HepG2 (cell line): ENCODE results near the gene CD93. TPM values are rescaled to one million over a fixed set of nuclear protein-coding genes. Genes with fewer than 3 reads are reported as not detected.

ENCODE experiments used
- ATAC-seq: fragments of 200-7000 bp; cut with Tn5 transposase; 3 replicates; pipeline ENCODE4 v1.9.1; 2020; ENCODE audit warnings: mild to moderate bottlenecking, moderate library complexity
- BruUV-seq: library from RNA; stranded (reverse); fragments of 400-500 nt; replicated peaks from 2 replicates; lab custom pipeline; 2021; lab: Mats Ljungman, UMichigan
- CTCF ChIA-PET: fragments of 300-600 bp; formaldehyde crosslinking; extraction: SDS; loops from one replicate; lab custom pipeline; 2021; ENCODE audit warnings: low total read pairs, inconsistent platforms, low intra/inter-chr PET ratio; lab: Yijun Ruan, JAX
- POLR2A ChIA-PET: fragments of 350-600 bp; sonication (Branson Sonifier 250); formaldehyde crosslinking; loops from one replicate; lab custom pipeline; 2020; ENCODE audit warnings: antibody characterized with exemption, inconsistent platforms; lab: Yijun Ruan, JAX
- DNase-seq: peaks from one replicate; pipeline ENCODE4 v3.0.0-alpha.2; 2015; ENCODE audit warnings: low spot score
- FAIRE-seq: peaks from 3 replicates; lab custom pipeline; 2011; peaks lifted over from hg19 to GRCh38; lab: Jason Lieb, UNC
- H2AFZ ChIP-seq: one replicate; pipeline ENCODE4 v1.6.1; 2011; ENCODE audit warnings: low read length, inconsistent platforms
- H3K27ac ChIP-seq: fragments of 300-600 bp; 3 replicates; pipeline ENCODE4 v1.8.0; 2011; ENCODE audit warnings: mixed run types, mild to moderate bottlenecking, mixed read lengths, low read length, inconsistent platforms; ENCODE audit not compliant: insufficient read depth; ENCODE audit errors: extremely low read length
- H3K27me3 ChIP-seq, 2 experiments: fragments of 200-600 bp in 1 of 2; 2 replicates in 1 of 2; 3 replicates in 1 of 2; pipeline versions ENCODE4 v1.6.0 to v1.8.0; 2011; ENCODE audit warnings: low read length in 2 of 2, mild to moderate bottlenecking in 2 of 2, moderate library complexity in 2 of 2, inconsistent platforms in 1 of 2; ENCODE audit not compliant: insufficient read depth in 2 of 2, control insufficient read depth in 1 of 2
- H3K36me3 ChIP-seq, 2 experiments: fragments of 200-600 bp in 1 of 2; replicated peaks in 1 of 2; 2 replicates in 1 of 2; 3 replicates in 1 of 2; pipeline versions ENCODE4 v1.5.1 to v1.8.0; 2011; ENCODE audit warnings: low read length in 2 of 2, inconsistent platforms in 1 of 2; ENCODE audit not compliant: insufficient read depth in 2 of 2, control insufficient read depth in 1 of 2
- H3K4me1 ChIP-seq: 2 replicates; pipeline ENCODE4 v1.5.1; 2012; ENCODE audit warnings: low read length, inconsistent platforms; ENCODE audit not compliant: insufficient read depth
- H3K4me2 ChIP-seq: 2 replicates; pipeline ENCODE4 v1.6.0; 2011; ENCODE audit warnings: low read depth, low read length, inconsistent platforms
- H3K4me3 ChIP-seq, 3 experiments: fragments of 200-600 bp in 1 of 3; sonication (generic), shearing (Covaris generic) in 1 of 3; replicated peaks in 1 of 3; 2 replicates each; pipeline ENCODE4 v1.5.1; 2011 to 2016; ENCODE audit warnings: low read length in 3 of 3, inconsistent platforms in 2 of 3, low read depth in 2 of 3, mild to moderate bottlenecking in 2 of 3, control low read depth in 1 of 3, mixed read lengths in 1 of 3; ENCODE audit not compliant: insufficient read depth in 1 of 3
- H3K79me2 ChIP-seq: one replicate; pipeline ENCODE4 v1.6.1; 2011; ENCODE audit warnings: low read length, inconsistent platforms; ENCODE audit not compliant: insufficient read depth
- H3K9ac ChIP-seq: 2 replicates; pipeline ENCODE4 v1.6.0; 2011; ENCODE audit warnings: mild to moderate bottlenecking, low read depth, low read length, inconsistent platforms; ENCODE audit not compliant: insufficient read depth
- H3K9me3 ChIP-seq: 2 replicates; pipeline ENCODE4 v1.5.1; 2012; ENCODE audit warnings: mild to moderate bottlenecking, low read length
- H4K20me1 ChIP-seq: 2 replicates; pipeline ENCODE4 v1.6.0; 2011; ENCODE audit warnings: inconsistent platforms, mild to moderate bottlenecking, low read length, moderate library complexity; ENCODE audit not compliant: insufficient read depth
- DNMT1 ChIP-seq: sonication (generic); formaldehyde crosslinking; IDR thresholded peaks from 2 replicates; pipeline ENCODE4 v1.5.1; 2020; ENCODE audit warnings: mild to moderate bottlenecking, missing genetic modification reagents
- GATAD2A ChIP-seq: IDR thresholded peaks from 2 replicates; pipeline ENCODE4 v1.6.1; 2016
- HDAC1 ChIP-seq: sonication (generic); formaldehyde crosslinking; IDR thresholded peaks from 2 replicates; pipeline ENCODE4 v1.5.1; 2020; ENCODE audit warnings: mild to moderate bottlenecking, missing genetic modification reagents
- IRF2 ChIP-seq: IDR thresholded peaks from 2 replicates; pipeline ENCODE4 v1.6.1; 2018; ENCODE audit warnings: missing genetic modification reagents, missing compliant biosample characterization
- RARG ChIP-seq: sonication (generic); formaldehyde crosslinking; IDR thresholded peaks from 2 replicates; pipeline ENCODE4 v1.4.0; 2020; ENCODE audit warnings: low read depth, mild to moderate bottlenecking, missing genetic modification reagents
- SP2 ChIP-seq: sonication (generic); formaldehyde crosslinking; IDR thresholded peaks from 2 replicates; pipeline ENCODE4 v1.5.1; 2020; ENCODE audit warnings: mild to moderate bottlenecking, missing genetic modification reagents
- ZNF383 ChIP-seq: sonication (generic); formaldehyde crosslinking; IDR thresholded peaks from 2 replicates; pipeline ENCODE4 v1.4.0; 2020; ENCODE audit warnings: missing genetic modification reagents, mild to moderate bottlenecking, borderline replicate concordance
- ZNF513 ChIP-seq: sonication (generic); formaldehyde crosslinking; conservative IDR thresholded peaks from 2 replicates; pipeline ENCODE4 v1.5.0; 2020; ENCODE audit warnings: missing genetic modification reagents
- WGBS: methylation state at CpG from one replicate; pipeline ENCODE4 v1.1.6; 2017; ENCODE audit warnings: low lambda C conversion rate; 5-methylcytosine and 5-hydroxymethylcytosine counted together
- in situ Hi-C: cut with HindIII; loops from 2 replicates; pipeline ENCODE4 v1.10.0; 2017; ENCODE audit warnings: low pct_unique_long_range_greater_than_20kb; ENCODE audit not compliant: extremely low pct_ligation_motif_present
- intact Hi-C: fragments of 100-400 bp; cut with micrococcal nuclease; formaldehyde crosslinking; loops from one replicate; pipeline ENCODE4 v1.10.0; 2022; ENCODE audit not compliant: unreplicated experiment
- polyA plus RNA-seq, 8 experiments: library from polyadenylated mRNA; depleted of rRNA in 3 of 8; stranded (reverse) in 7 of 8; unstranded in 1 of 8; fragments of >200 nt; fragmentation: Illumina TruSeq in 4 of 8; extraction: Trizol in 4 of 8; gene quantifications; 2 replicates each; pipeline versions ENCODE4 v1.2.1 to v1.2.3, GENCODE V29; 2011 to 2016; ENCODE audit warnings: low read depth in 4 of 8, missing spikeins in 1 of 8, mixed read lengths in 1 of 8; ENCODE audit not compliant: insufficient read depth in 1 of 8
- total RNA-seq, 5 experiments: library from RNA; depleted of rRNA; stranded (reverse); fragments of >200 nt; fragmentation: Illumina TruSeq; extraction: Trizol; gene quantifications; 2 replicates each; pipeline ENCODE4 v1.2.3, GENCODE V29; 2016; ENCODE audit warnings: low read depth in 1 of 5

CD93 gene
- total and polyA plus RNA-seq, 2 of the 13 experiments (the other 11 are each of a cell fraction or from before 2014, with no cell fraction given) = not detected

GRCh38 chr20:23036371-23036770 is 49.8 kb downstream of the CD93 start (continued):
- TF ChIP-seq RARG (CRISPR knock-in tag) = no peak
- TF ChIP-seq GATAD2A (CRISPR knock-in tag) = no peak
- no peak for TF ChIP-seq SP2 (CRISPR knock-in tag)
- TF ChIP-seq HDAC1 = no peak
- TF ChIP-seq IRF2 (CRISPR knock-in tag) = no peak
- TF ChIP-seq ZNF513 (CRISPR knock-in tag) = no peak

- WGBS = 79% methylated on average over 41 of the region's 41 CpGs
- H2AFZ ChIP-seq = no peak overlapping the region
- FAIRE-seq (no peak), ATAC-seq (no peak), DNase-seq (no peak)
- no peaks in the 10 kb centered on the region for H3K4me1 ChIP-seq
- no peaks in the 10 kb centered on the region for H4K20me1 ChIP-seq
- CTCF ChIA-PET = no interaction called here
- POLR2A ChIA-PET = no interaction called here
- TF ChIP-seq DNMT1 (0 out of 2 replicates have a peak, but pooled peaks have one; percentile 30), ZNF383 (no peak)
- peaks cover 2 to 41% of the 10 kb centered on the region in 2 experiments; a peak in 4 of 5 replicates for H3K27me3 ChIP-seq
- H3K36me3 ChIP-seq = no peaks in the 10 kb centered on the region
- no peak overlapping the region for H3K4me3 ChIP-seq
- no peak overlapping the region for H3K4me2 ChIP-seq
- H3K79me2 ChIP-seq = no peaks in the 10 kb centered on the region
- intact Hi-C loops = no loop called here
- no TSS peak for BruUV-seq
- in situ Hi-C loops = no loop called here
- no peak overlapping the region for H3K27ac ChIP-seq
- H3K9ac ChIP-seq = no peak overlapping the region
- no peaks in the 10 kb centered on the region for H3K9me3 ChIP-seq
Measured at GRCh38 chr20:23035731-23036130, 50.4 kb downstream of the CD93 start.
